HL-60 (cell line): Measurements from ENCODE around the gene DPP4.

Experiments
- DNase-seq, 2 experiments: peaks; one replicate each; pipeline ENCODE4 v3.0.0-alpha.2; 2010 to 2020; ENCODE audit warnings: low read depth in 1 of 2, low spot score in 1 of 2
- H3K27ac ChIP-seq: fragments of 250-450 bp; sonication (Bioruptor Pico); replicated peaks from 2 replicates; pipeline ENCODE4 v1.5.1; 2020; ENCODE audit warnings: mild to moderate bottlenecking, moderate library complexity
- H3K27me3 ChIP-seq: fragments of 250-450 bp; sonication (Bioruptor Pico); 2 replicates; pipeline ENCODE4 v1.5.1; 2021; ENCODE audit warnings: mild to moderate bottlenecking, moderate library complexity; ENCODE audit not compliant: insufficient read depth, poor library complexity, severe bottlenecking
- H3K4me3 ChIP-seq: replicated peaks from 2 replicates; pipeline ENCODE4 v1.5.1; 2011; ENCODE audit warnings: mild to moderate bottlenecking, control low read depth, low read length; ENCODE audit not compliant: insufficient read depth
- CTCF ChIP-seq: IDR thresholded peaks from one replicate; pipeline ENCODE4 v1.5.1; 2011; ENCODE audit warnings: low read length, control low read depth, inconsistent platforms; ENCODE audit not compliant: insufficient read depth
- GABPA ChIP-seq: IDR thresholded peaks from 2 replicates; pipeline ENCODE4 v1.6.1; 2012; ENCODE audit warnings: low read depth
- POLR2AphosphoS5 ChIP-seq: IDR thresholded peaks from 2 replicates; pipeline ENCODE4 v1.6.1; 2012; ENCODE audit warnings: low read depth
- REST ChIP-seq: IDR thresholded peaks from 2 replicates; pipeline ENCODE4 v1.6.1; 2012; ENCODE audit warnings: low read depth; ENCODE audit not compliant: insufficient replicate concordance
- SPI1 ChIP-seq: IDR thresholded peaks from 2 replicates; pipeline ENCODE4 v1.6.1; 2012; ENCODE audit warnings: low read depth, mild to moderate bottlenecking, borderline replicate concordance

Gene DPP4

DNA sequence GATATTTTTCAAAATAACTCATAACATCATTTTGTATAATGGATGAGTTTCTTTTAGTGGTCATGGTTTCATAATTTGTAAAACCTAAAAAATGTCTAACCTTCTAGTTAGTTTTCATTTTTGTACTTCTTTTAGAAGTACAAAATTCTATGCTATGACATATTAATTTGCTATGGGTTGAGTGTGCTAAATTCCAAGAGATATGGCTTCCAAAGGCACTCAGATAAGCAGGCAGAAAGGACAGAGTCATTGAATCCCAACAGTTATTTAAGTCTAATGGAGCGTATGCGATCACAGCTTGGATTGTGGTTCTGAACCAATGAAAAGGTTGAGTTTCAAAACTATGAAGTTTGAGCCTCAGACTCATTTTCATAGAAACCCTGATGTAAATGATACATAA is 41.1 kb upstream of the DPP4 start:
- Histone ChIP-seq H3K27me3 (no peaks in the 10 kb centered on the region), H3K27ac (no peak overlapping the region), H3K4me3 (no peak overlapping the region)
- TF ChIP-seq POLR2AphosphoS5 (no peak), CTCF (no peak), GABPA (no peak), SPI1 (no peak), REST (no peak)
- DNase-seq, result no peak

- TF ChIP-seq CTCF, result no peak
- TF ChIP-seq GABPA, result no peak
- TF ChIP-seq POLR2AphosphoS5, result no peak
- no peak for TF ChIP-seq SPI1
- no peak for TF ChIP-seq REST
These were observed 40.3 kb upstream of the DPP4 start for GRCh38 chr2:162114271-162114670.

DNA sequence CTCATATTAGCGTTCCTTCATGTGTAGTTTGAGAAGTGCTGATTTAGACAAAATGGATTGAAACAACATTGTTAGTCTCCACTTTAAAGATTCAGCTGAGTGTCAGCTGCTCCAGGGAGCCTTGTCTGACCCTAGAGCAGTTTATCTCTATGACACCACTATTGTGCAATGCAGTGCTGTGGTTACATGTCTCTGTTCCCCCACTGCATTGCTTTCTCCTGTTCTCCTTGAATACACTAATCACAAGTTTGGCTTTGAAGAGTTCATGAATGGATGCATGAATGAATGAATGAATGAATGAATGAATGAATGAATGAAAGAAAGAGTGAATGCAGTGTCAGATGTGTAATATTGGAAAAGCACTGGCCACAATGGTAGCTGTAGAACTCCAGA is 39.8 kb upstream of the DPP4 start:
- DNase-seq, result peak; percentile 63 to 73
- no peak overlapping the region for H3K4me3 ChIP-seq

More at GRCh38 chr2:162114271-162114670, 40.3 kb upstream of the DPP4 start:
- Histone ChIP-seq H3K27me3 (no peaks in the 10 kb centered on the region), H3K4me3 (no peak overlapping the region), H3K27ac (no peak overlapping the region)
- DNase-seq, result no peak

More for the DNA sequence above, 39.8 kb upstream of the DPP4 start:
- TF ChIP-seq CTCF, result no peak
- no peak for TF ChIP-seq GABPA
- TF ChIP-seq POLR2AphosphoS5, result no peak
- no peak for TF ChIP-seq SPI1
- H3K27ac ChIP-seq, result no peak overlapping the region
- H3K27me3 ChIP-seq, result no peaks in the 10 kb centered on the region
